ENCODE results near the gene NR1H3.

DNA sequence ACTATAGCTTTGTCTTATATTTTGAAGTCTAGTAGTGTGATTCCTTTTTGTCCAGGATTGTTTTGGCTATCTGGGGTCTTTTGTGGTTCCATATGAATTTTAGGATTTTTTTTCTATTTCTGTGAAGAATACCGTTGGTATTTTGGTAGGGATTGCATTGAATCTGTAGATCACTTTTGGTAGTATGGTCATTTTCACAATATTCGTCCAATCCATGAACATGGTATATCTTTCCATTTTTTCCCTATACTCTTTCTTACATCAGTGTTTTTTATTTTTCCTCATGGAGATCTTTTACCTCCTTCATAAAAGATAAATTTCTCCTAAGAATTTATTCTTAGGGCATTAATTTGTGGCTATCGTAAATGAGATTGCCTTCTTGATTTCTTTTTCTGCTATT is 41.3 kb downstream of the NR1H3 start:
- no peak for TF ChIP-seq EP300 (IDR thresholded peaks at IDR 0.05)
- TF ChIP-seq, protein P1, sequence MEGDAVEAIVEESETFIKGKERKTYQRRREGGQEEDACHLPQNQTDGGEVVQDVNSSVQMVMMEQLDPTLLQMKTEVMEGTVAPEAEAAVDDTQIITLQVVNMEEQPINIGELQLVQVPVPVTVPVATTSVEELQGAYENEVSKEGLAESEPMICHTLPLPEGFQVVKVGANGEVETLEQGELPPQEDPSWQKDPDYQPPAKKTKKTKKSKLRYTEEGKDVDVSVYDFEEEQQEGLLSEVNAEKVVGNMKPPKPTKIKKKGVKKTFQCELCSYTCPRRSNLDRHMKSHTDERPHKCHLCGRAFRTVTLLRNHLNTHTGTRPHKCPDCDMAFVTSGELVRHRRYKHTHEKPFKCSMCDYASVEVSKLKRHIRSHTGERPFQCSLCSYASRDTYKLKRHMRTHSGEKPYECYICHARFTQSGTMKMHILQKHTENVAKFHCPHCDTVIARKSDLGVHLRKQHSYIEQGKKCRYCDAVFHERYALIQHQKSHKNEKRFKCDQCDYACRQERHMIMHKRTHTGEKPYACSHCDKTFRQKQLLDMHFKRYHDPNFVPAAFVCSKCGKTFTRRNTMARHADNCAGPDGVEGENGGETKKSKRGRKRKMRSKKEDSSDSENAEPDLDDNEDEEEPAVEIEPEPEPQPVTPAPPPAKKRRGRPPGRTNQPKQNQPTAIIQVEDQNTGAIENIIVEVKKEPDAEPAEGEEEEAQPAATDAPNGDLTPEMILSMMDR (IDR thresholded peaks at IDR 0.05) = no peak
- TF ChIP-seq POLR2AphosphoS5 (IDR thresholded peaks at IDR 0.05) = no peak

Measured in upper lobe of left lung (tissue), 4 donors.